ENCODE measurements around the gene RNF44.
"Not testable (repeated sequence)": the region's sequence is repeated elsewhere in the genome, so short reads cannot be mapped to it uniquely, and the experiment has no call there.

The RNF44 gene

DNA sequence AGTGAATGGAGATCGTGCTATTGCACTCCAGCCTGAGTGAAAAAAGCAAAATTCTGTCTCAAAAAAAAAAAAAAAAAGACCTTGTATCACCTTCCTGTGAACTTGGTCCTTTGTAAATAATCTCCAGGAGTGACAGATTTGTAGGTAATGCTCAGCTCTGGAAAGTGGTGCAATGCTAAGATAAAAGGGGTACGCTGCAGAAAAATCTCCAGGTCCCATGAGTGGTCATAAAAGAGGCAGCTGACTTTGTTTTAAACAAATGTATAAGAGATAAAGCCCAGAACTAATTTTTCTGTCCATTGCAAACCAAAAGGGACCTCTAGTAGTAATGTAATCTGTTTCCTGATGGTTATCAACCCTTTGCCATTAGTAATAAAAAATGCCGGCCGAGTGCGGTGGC, 33.7 kb downstream of the RNF44 start:
- no peaks in the 10 kb centered on the region for H3K27me3 ChIP-seq (ENCODE audit: insufficient read depth, low read length)
- H3K4me3 ChIP-seq (ENCODE audit: low read length), result no peak overlapping the region
- H3K9me3 ChIP-seq (ENCODE audit: insufficient read depth, low read depth, low read length), result no peaks in the 10 kb centered on the region
- H3K9ac ChIP-seq (ENCODE audit: low read depth, low read length), result no peak overlapping the region
- H3K4me1 ChIP-seq (ENCODE audit: insufficient read depth, low read length), result no peaks in the 10 kb centered on the region
- peaks cover 94% of the 10 kb centered on the region for H3K36me3 ChIP-seq (ENCODE audit: insufficient read depth, low read depth, low read length)
- H3K27ac ChIP-seq (ENCODE audit: low read length), result no peak overlapping the region

DNA sequence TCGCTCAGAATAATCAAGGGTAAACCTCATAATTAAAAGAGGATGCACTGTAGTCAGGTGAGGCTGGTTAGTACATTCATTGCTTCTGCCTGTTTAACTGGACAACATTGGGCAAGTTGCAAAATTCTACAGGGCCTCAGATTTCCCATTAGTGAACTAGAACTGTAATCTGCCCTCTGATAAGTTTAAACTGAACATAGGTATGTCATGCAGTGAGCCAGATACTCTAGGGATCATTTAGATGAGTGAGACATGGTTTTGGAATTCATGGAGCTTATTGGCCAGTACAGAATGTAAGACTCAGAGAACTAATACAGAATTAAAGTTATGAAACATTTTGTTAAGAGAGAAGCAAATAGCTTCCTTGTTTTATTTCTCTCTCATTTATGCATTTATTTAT, 35.9 kb downstream of the RNF44 start:
- H3K4me3 ChIP-seq (ENCODE audit: low read length), result no peak overlapping the region
- no peak overlapping the region for H3K9ac ChIP-seq (ENCODE audit: low read depth, low read length)
- no peak overlapping the region for H3K27ac ChIP-seq (ENCODE audit: low read length)
- H3K27me3 ChIP-seq (ENCODE audit: insufficient read depth, low read length), result no peaks in the 10 kb centered on the region
- no peaks in the 10 kb centered on the region for H3K9me3 ChIP-seq (ENCODE audit: insufficient read depth, low read depth, low read length)
- H3K36me3 ChIP-seq (ENCODE audit: insufficient read depth, low read depth, low read length), result peaks cover 95% of the 10 kb centered on the region
- H3K4me1 ChIP-seq (ENCODE audit: insufficient read depth, low read length), result no peaks in the 10 kb centered on the region

DNA sequence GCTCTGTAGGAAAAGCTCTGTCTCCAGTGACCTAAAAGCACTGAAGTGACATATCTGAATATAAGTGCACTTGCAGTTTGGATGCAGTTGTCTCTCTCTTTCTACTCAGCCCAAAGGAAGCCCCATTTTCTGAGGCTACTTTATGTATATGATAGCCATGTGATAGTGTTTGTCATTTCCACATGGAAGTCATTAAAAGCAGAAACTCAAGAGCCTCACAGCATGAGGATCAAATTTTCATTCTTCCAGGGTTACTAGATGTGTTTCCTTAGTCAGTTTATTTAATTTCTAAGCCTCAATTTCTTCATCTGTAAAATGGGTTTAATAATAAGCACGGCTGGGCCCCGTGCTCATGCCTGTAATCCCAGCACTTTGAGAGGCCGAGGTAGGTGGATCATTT, 36.7 kb downstream of the RNF44 start:
- Histone ChIP-seq H3K27ac (ENCODE audit: low read length) (no peak overlapping the region), H3K9me3 (ENCODE audit: insufficient read depth, low read depth, low read length) (no peaks in the 10 kb centered on the region), H3K27me3 (ENCODE audit: insufficient read depth, low read length) (no peaks in the 10 kb centered on the region), H3K9ac (ENCODE audit: low read depth, low read length) (no peak overlapping the region), H3K4me1 (ENCODE audit: insufficient read depth, low read length) (no peaks in the 10 kb centered on the region), H3K36me3 (ENCODE audit: insufficient read depth, low read depth, low read length) (peaks cover 97% of the 10 kb centered on the region), H3K4me3 (ENCODE audit: low read length) (no peak overlapping the region)

DNA sequence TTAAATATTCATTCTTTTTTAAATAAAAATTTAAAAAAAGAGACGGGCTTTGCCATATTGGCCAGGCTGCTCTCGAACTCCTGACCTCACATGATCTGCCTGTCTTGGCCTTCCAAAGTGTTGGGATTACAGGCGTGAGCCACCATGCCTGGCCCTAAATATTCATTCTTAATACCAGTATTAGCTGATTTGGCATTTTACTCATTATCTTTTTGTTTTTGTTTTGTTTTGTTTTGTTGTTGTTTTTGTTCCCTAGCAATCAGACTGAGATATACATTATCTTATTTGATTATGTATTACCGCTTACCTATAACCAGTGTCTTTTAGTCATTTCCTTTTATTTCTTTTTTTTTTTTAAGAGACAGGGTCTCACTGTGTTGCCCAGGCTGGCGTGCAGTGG, 37.9 kb downstream of the RNF44 start:
- no peak overlapping the region for H3K4me3 ChIP-seq (ENCODE audit: low read length)
- no peaks in the 10 kb centered on the region for H3K9me3 ChIP-seq (ENCODE audit: insufficient read depth, low read depth, low read length)
- no peaks in the 10 kb centered on the region for H3K27me3 ChIP-seq (ENCODE audit: insufficient read depth, low read length)
- no peak overlapping the region for H3K9ac ChIP-seq (ENCODE audit: low read depth, low read length)
- no peaks in the 10 kb centered on the region for H3K4me1 ChIP-seq (ENCODE audit: insufficient read depth, low read length)
- no peak overlapping the region for H3K27ac ChIP-seq (ENCODE audit: low read length)
- H3K36me3 ChIP-seq (ENCODE audit: insufficient read depth, low read depth, low read length), result peaks cover 95% of the 10 kb centered on the region

DNA sequence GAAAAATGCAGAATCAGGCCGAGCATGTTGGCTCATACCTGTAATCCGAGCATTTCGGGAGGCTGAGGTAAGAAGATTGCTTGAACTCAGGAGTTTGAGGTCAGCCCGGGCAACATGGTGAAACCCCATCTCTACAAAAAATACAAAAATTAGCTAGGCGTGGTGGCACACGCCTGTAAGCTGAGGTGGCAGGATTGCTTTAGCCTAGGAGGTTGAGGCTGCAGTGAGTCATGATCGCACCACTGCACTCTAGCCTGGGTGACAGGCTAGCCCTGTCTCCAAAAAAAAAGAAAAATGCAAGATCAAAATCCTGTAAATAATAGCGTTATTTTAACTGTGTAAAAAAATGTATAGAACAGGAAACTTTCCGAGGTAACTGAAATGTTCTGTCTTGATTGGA, 39.4 kb downstream of the RNF44 start:
- H3K36me3 ChIP-seq (ENCODE audit: insufficient read depth, low read depth, low read length), result peaks cover 96% of the 10 kb centered on the region
- no peak overlapping the region for H3K4me3 ChIP-seq (ENCODE audit: low read length)
- H3K4me1 ChIP-seq (ENCODE audit: insufficient read depth, low read length), result no peaks in the 10 kb centered on the region
- no peak overlapping the region for H3K9ac ChIP-seq (ENCODE audit: low read depth, low read length)
- no peak overlapping the region for H3K27ac ChIP-seq (ENCODE audit: low read length)
- H3K9me3 ChIP-seq (ENCODE audit: insufficient read depth, low read depth, low read length), result no peaks in the 10 kb centered on the region
- H3K27me3 ChIP-seq (ENCODE audit: insufficient read depth, low read length), result no peaks in the 10 kb centered on the region

DNA sequence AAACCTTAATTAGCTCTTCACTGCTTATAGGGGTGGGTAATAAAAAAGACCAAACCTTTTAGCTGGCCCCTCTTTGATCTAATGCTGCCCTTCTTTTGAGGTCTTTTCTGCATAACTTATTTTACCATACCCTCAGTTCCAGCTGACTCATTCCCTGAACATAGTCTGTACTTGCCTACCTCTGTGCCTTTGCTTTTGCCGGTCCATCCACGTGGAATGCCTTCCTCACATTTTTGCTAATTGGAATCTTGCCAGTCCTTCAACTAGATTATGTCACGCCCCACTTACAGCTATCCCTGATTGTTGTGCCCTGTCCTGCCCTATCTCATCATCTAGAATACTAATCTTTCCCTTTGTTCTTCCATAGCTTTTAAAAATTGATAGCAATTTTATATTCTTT, 44.8 kb downstream of the RNF44 start:
- H3K36me3 ChIP-seq (ENCODE audit: insufficient read depth, low read depth, low read length), result peaks cover 92% of the 10 kb centered on the region

DNA sequence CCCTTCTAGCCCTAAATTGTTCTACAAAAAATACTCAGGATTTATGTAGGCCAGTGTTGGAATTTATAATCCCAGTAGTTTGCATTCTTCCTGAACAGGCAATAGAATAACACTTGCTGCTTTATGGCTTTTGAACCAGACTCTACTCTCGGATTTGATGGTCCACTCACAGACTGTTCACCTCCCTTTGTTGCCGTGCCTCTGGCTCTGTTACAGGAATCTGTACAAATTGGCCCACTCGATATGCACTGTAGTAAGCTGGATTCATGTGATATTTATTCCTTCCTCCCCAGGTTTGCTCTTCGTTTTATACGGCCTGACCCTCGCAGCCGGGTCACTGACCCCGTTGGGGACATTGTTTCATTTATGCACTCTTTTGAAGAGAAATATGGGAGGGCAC, 45.3 kb downstream of the RNF44 start:
- H3K4me3 ChIP-seq (ENCODE audit: low read length), result no peak overlapping the region
- no peak overlapping the region for H3K27ac ChIP-seq (ENCODE audit: low read length)
- H3K9ac ChIP-seq (ENCODE audit: low read depth, low read length), result no peak overlapping the region
- peaks cover 92% of the 10 kb centered on the region for H3K36me3 ChIP-seq (ENCODE audit: insufficient read depth, low read depth, low read length)
- no peaks in the 10 kb centered on the region for H3K27me3 ChIP-seq (ENCODE audit: insufficient read depth, low read length)
- no peaks in the 10 kb centered on the region for H3K9me3 ChIP-seq (ENCODE audit: insufficient read depth, low read depth, low read length)
- H3K4me1 ChIP-seq (ENCODE audit: insufficient read depth, low read length), result no peaks in the 10 kb centered on the region

More for the DNA sequence above, 44.8 kb downstream of the RNF44 start:
- Histone ChIP-seq H3K4me3 (ENCODE audit: low read length) (no peak overlapping the region), H3K4me1 (ENCODE audit: insufficient read depth, low read length) (no peaks in the 10 kb centered on the region), H3K9ac (ENCODE audit: low read depth, low read length) (no peak overlapping the region), H3K27me3 (ENCODE audit: insufficient read depth, low read length) (no peaks in the 10 kb centered on the region), H3K9me3 (ENCODE audit: insufficient read depth, low read depth, low read length) (no peaks in the 10 kb centered on the region), H3K27ac (ENCODE audit: low read length) (no peak overlapping the region)

DNA sequence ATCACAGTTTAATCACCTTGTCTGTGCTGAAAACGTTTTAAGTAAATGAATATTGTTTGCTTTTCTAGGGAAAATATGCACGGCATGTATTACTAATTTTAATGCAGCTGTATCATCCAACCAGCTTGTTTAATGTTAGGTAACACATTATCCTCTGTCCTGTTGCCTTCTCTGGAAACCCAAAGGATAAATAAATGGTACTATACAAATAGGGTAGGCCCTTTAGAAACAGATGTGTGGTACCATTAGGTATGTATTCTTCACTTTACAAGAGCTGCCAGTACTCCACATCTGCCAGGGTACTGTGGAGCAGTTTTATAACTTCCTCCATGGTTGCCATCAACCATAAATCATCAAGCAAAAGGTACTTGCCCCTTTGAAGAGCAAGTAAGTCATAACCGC, 46.1 kb downstream of the RNF44 start:
- H3K36me3 ChIP-seq (ENCODE audit: insufficient read depth, low read depth, low read length), result peaks cover 92% of the 10 kb centered on the region
- no peak overlapping the region for H3K27ac ChIP-seq (ENCODE audit: low read length)

DNA sequence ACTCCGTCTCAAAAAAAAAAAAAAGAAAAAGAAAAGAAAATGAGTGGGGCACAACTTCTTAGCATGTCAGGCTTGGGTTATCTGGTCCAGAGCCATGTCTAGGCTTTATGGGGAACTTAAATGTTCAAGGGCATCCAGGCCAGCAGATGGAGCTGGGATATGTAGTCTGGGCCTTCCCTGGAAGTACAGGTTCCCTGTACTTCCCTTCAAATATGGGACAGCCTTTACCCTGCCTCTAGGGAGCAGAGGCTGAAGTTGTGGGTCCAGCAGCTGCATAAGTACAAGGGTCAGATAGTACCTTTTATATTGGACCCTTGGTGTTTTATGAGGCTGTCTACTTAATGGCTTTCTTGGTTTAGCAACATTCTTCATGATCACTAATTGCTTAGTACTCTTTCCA, 46.9 kb downstream of the RNF44 start:
- H3K4me3 ChIP-seq (ENCODE audit: low read length), result no peak overlapping the region
- peaks cover 92% of the 10 kb centered on the region for H3K36me3 ChIP-seq (ENCODE audit: insufficient read depth, low read depth, low read length)
- H3K4me1 ChIP-seq (ENCODE audit: insufficient read depth, low read length), result no peaks in the 10 kb centered on the region
- no peaks in the 10 kb centered on the region for H3K9me3 ChIP-seq (ENCODE audit: insufficient read depth, low read depth, low read length)
- no peak overlapping the region for H3K9ac ChIP-seq (ENCODE audit: low read depth, low read length)
- H3K27me3 ChIP-seq (ENCODE audit: insufficient read depth, low read length), result no peaks in the 10 kb centered on the region
- no peak overlapping the region for H3K27ac ChIP-seq (ENCODE audit: low read length)

More for the DNA sequence above, 46.1 kb downstream of the RNF44 start:
- Histone ChIP-seq H3K4me3 (ENCODE audit: low read length) (no peak overlapping the region), H3K9ac (ENCODE audit: low read depth, low read length) (no peak overlapping the region), H3K9me3 (ENCODE audit: insufficient read depth, low read depth, low read length) (no peaks in the 10 kb centered on the region), H3K27me3 (ENCODE audit: insufficient read depth, low read length) (no peaks in the 10 kb centered on the region), H3K4me1 (ENCODE audit: insufficient read depth, low read length) (no peaks in the 10 kb centered on the region)

DNA sequence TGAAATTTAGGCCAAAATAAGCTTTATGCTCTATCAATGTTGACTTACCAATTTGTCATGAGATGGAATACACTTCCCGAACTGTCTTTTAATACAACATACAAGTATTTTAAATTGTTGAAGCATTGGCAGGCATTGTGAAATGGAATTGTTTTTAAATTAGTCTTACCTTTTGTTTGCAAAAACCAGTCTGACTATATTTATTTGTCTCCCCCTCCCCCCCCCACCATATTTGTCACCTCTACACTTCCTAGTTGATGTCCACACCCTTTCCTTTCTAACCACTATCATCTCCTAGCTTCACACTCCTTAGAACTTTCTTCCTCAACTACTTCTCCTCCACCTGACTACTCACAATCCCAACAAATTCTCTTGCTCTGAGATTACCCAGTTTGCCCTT, 48.1 kb downstream of the RNF44 start:
- Histone ChIP-seq H3K9ac (ENCODE audit: low read depth, low read length) (no peak overlapping the region), H3K27me3 (ENCODE audit: insufficient read depth, low read length) (no peaks in the 10 kb centered on the region), H3K9me3 (ENCODE audit: insufficient read depth, low read depth, low read length) (no peaks in the 10 kb centered on the region), H3K36me3 (ENCODE audit: insufficient read depth, low read depth, low read length) (peaks cover 91% of the 10 kb centered on the region), H3K27ac (ENCODE audit: low read length) (no peak overlapping the region), H3K4me3 (ENCODE audit: low read length) (no peak overlapping the region), H3K4me1 (ENCODE audit: insufficient read depth, low read length) (no peaks in the 10 kb centered on the region)

DNA sequence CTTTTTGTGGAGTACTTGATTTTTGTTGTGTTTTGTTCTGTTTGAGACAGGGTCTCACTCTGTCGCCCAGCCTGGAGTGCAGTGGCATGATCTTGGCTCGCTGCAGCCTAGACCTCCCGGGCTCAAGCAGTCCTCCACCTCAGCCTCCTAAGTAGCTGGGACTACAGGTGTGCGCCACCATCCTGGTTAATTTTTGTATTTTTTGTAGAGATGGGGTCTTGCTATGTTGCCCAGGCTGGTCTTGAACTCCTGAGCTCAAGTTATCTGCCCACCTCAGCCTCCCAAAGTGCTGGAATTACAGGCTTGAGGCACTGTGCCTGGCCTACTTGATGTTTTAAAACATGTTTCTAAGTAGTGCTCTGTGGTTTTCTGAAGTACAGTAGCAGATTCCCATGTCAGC, 50.0 kb downstream of the RNF44 start:
- H3K9me3 ChIP-seq (ENCODE audit: insufficient read depth, low read depth, low read length); H3K4me3 ChIP-seq (ENCODE audit: low read length); H3K27ac ChIP-seq (ENCODE audit: low read length); H3K4me1 ChIP-seq (ENCODE audit: insufficient read depth, low read length); H3K27me3 ChIP-seq (ENCODE audit: insufficient read depth, low read length); H3K9ac ChIP-seq (ENCODE audit: low read depth, low read length): not testable (repeated sequence)
- peaks cover 86% of the 10 kb centered on the region for H3K36me3 ChIP-seq (ENCODE audit: insufficient read depth, low read depth, low read length)

DNA sequence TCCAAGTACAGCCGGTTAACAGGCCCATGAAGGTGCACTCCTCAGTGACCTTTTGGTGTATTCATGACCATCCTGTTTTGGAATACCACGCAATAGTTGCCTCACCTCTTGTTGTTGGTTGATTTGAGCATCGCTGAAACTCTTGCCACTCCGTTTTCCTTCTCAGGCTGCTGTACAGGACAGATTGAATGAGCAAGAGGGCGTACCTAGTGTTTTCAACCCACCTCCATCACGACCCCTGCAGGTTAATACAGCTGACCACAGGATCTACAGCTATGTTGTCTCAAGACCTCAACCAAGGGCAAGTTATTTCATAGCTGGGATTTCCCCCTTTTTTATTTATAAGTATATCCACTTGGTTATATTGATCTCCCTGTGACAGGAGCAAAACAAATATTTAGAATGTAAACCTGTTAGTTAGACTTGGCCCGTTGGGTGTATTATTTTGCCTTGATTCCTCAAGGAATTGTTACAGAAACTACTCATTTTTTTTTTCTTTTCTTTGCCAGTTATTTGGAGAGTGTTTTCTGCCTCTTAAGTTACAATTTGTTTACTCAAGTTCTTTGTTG, 50.9 kb downstream of the RNF44 start:
- Histone ChIP-seq H3K36me3 (ENCODE audit: insufficient read depth, low read depth, low read length) (peaks cover 84% of the 10 kb centered on the region), H3K9ac (ENCODE audit: low read depth, low read length) (no peak overlapping the region), H3K9me3 (ENCODE audit: insufficient read depth, low read depth, low read length) (no peaks in the 10 kb centered on the region), H3K27me3 (ENCODE audit: insufficient read depth, low read length) (no peaks in the 10 kb centered on the region), H3K27ac (ENCODE audit: low read length) (no peak overlapping the region), H3K4me1 (ENCODE audit: insufficient read depth, low read length) (no peaks in the 10 kb centered on the region), H3K4me3 (ENCODE audit: low read length) (no peak overlapping the region)

DNA sequence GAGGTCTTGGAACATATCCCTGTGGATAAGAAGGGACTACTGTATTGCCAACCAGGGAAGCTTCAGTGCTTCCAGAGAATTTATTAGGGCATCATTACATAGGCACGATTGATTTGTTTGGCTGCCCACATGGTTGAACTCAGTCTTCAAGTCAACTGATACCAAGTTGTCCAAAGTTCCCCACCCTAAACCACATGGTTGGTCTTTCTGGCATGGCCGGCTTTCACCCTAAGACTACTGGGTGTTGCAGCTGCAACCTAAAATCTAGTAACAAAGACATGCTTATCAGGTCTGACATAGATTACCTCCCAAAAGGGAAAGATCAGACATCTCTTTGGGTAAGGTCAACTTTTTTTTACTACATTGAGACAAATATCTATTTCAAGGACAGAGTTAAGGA, 52.0 kb downstream of the RNF44 start:
- H3K36me3 ChIP-seq (ENCODE audit: insufficient read depth, low read depth, low read length), result peaks cover 76% of the 10 kb centered on the region

More for the DNA sequence above, 52.0 kb downstream of the RNF44 start:
- no peaks in the 10 kb centered on the region for H3K9me3 ChIP-seq (ENCODE audit: insufficient read depth, low read depth, low read length)
- H3K4me3 ChIP-seq (ENCODE audit: low read length), result no peak overlapping the region
- H3K27me3 ChIP-seq (ENCODE audit: insufficient read depth, low read length), result no peaks in the 10 kb centered on the region
- no peak overlapping the region for H3K9ac ChIP-seq (ENCODE audit: low read depth, low read length)
- no peak overlapping the region for H3K27ac ChIP-seq (ENCODE audit: low read length)
- H3K4me1 ChIP-seq (ENCODE audit: insufficient read depth, low read length), result no peaks in the 10 kb centered on the region

Data from iPS-20b (cell line).